Heart right ventricle (tissue), 16 donors: ENCODE measurements around the gene SHKBP1. TPM values are rescaled to one million over a fixed set of nuclear protein-coding genes. Genes with fewer than 3 reads are reported as not detected.

Experiments used
- ATAC-seq, 8 donors: fragments of 200-7000 bp; cut with Tn5 transposase; one replicate each; pipeline ENCODE4 v1.9.1; 2020; ENCODE audit warnings: mild to moderate bottlenecking in 8 of 8, moderate library complexity in 8 of 8, moderate number of reproducible peaks in 1 of 8
- DNase-seq, 2 donors: peaks; one replicate each; pipeline ENCODE4 v3.0.0-alpha.2; 2020
- H3K27ac ChIP-seq, 10 donors: fragments of 200-600 bp; sonication (generic) in 2 of 10; one replicate each; pipeline versions ENCODE4 v1.5.0 to v1.8.0; 2020 to 2022; ENCODE audit warnings: mild to moderate bottlenecking in 3 of 10
- H3K27me3 ChIP-seq, 7 donors: fragments of 200-600 bp; one replicate each; pipeline ENCODE4 v1.8.0; 2021 to 2022; ENCODE audit warnings: mild to moderate bottlenecking in 2 of 7
- H3K36me3 ChIP-seq, 9 donors: fragments of 200-600 bp; sonication (generic) in 1 of 9; one replicate each; pipeline versions ENCODE4 v1.5.0 to v1.8.0; 2020 to 2022; ENCODE audit warnings: mild to moderate bottlenecking in 2 of 9
- H3K4me1 ChIP-seq, 9 donors: fragments of 200-600 bp; sonication (generic) in 1 of 9; one replicate each; pipeline versions ENCODE4 v1.5.0 to v1.8.0; 2020 to 2022; ENCODE audit warnings: mild to moderate bottlenecking in 4 of 9
- H3K4me3 ChIP-seq, 10 donors: fragments of 200-600 bp; sonication (generic) in 2 of 10; one replicate each; pipeline versions ENCODE4 v1.5.0 to v1.8.0; 2020 to 2022; ENCODE audit warnings: mild to moderate bottlenecking in 7 of 10, moderate library complexity in 2 of 10
- H3K9me3 ChIP-seq, 11 donors: fragments of 200-600 bp in 10 of 11; sonication (generic) in 2 of 11; one replicate each; pipeline versions ENCODE4 v1.5.0 to v1.8.0; 2013 to 2022; ENCODE audit warnings: mild to moderate bottlenecking in 2 of 11, control low read depth in 1 of 11, moderate library complexity in 1 of 11
- WGBS, 2 donors: extraction: QIAGEN DNeasy Blood & Tissue Kit; methylation state at CpG; one replicate each; pipeline ENCODE4 v1.1.7; 2013; ENCODE audit warnings: inconsistent platforms in 1 of 2; 5-methylcytosine and 5-hydroxymethylcytosine counted together
- intact Hi-C, 10 donors: fragments of 100-400 bp; cut with DNase I; formaldehyde crosslinking; loops; one replicate each; pipeline versions ENCODE4 v1.11.1 to v1.14.2; 2022
- polyA plus RNA-seq, 2 donors: library from polyadenylated mRNA; stranded (reverse); fragments of 200-250 nt; gene quantifications; one replicate each; pipeline ENCODE4 v1.2.3, GENCODE V29; 2013
- total RNA-seq, 10 donors: library from RNA; stranded (reverse); fragmentation: NEBNext Ultra II Directional in 3 of 10; extraction: Animal tissue kit (Norgen Biotek cat#: 25700) in 3 of 10; gene quantifications; one replicate each; pipeline versions ENCODE4 v1.2.1 to v1.2.4, GENCODE V29; 2021 to 2023
- TF ChIP-seq, protein P1 (sequence below), 9 donors: fragments of 200-600 bp; sonication (generic) in 2 of 9; IDR thresholded peaks; one replicate each; pipeline versions ENCODE4 v1.5.0 to v1.8.0; 2021 to 2022; ENCODE audit warnings: antibody characterized with exemption in 9 of 9, mild to moderate bottlenecking in 5 of 9, moderate library complexity in 1 of 9
- donor health status: Arrhythmogenic right ventricular cardiomyopathy.
- donor health status: ischemic (EF 13 %, LVEDD 7.1; RV severe dilation, severe dysfunction).
- donor health status: healthy with polysubstance abuse.
- donor health status: DM: no; HTN: yes; CAD: no.
- donor health status: DM: no; HTN: no; CAD: no.
- donor health status: ischemic (EF 25% LVEDD 6.9; RV normal size, moderate dysfunction).
- donor health status: ischemic (EF 25% LVEDD 5.7; RV mildly dilated, moderate dysfunction).
- donor health status: healthy.
- donor health status: DM: yes; HTN: yes; CAD: no.
- donor health status: Ischemic cardiomyopathy.
- donor health status: ischemic (EF 35%, LVEDD 5.7; RV mildly dilated, moderate dysfunction).
- donor health status: nonischemic (EF 11% LVEDD 7.7; RV severe dilation, severe dysfunction).
- donor health status: DM: yes; HTN: yes; CAD: no.
- donor health status: PGD.
- donor health status: ischemic (EF 29% LVEDD 5.4; RV normal size, mild dysfunction).
- donor health status: nonischemic (EF 23%, LVEDD 6.1; RV moderate dilation, normal function).

The SHKBP1 gene
- total and polyA plus RNA-seq, 12 donors, result 12.0 to 43.1 (median 16.4) TPM

DNA sequence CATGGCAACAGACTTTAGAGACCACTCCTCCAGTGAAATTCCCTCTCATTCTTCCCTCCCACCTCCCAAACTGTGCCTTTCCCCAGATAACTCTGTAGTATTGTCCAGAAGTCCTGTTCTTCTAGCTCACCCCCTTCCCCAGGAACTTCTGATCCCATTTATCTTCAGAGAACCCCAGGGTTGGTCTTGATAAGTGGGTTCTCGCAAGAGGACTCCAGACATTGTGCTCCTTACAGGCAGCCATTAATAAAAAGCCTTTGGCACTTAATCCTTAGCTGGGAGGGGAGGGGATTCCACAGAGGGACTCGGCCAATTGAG, 26.4 kb downstream of the SHKBP1 start:
- no peak for ATAC-seq
- WGBS, 2 donors, result 31 to 33% methylated on average over 2 of the region's 2 CpGs

DNA sequence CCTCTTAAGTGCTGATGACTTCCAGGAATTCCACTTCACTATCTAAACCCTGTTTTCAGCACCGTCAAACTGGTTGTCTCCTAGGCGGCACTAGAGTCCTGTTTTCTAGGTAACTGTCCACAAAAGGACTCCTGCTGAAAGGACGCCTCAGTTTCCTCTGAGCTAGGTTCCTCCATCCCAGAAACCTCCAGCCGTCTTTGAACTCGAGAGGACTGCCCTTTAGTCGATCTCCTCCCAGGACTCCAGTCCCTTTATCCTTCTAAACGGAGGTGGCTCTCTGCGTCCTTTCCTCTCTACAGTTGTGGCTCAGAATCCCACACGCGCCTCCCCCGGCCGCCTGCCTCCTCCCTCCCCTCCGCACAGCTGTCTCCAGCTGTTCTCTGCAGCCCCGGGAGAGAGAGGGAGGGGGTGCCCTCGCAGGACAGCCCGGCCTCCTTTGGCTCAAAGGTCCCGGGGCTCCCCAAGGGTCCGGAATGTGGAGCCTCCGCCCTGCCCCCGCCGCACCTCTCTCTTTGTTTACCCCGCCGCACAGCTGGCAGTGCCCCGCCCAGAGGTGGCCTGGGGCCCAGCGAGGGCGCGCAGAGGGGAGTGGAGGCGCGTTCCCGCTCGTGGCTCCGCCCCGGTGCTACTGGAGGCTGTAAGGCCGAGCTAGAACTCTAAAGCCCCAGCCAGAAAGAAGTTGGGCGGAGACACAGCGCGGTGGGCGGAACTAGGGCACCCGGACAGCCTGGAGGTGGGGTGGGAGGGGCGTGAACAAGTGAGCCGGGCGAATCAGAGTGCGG, 26.9 kb downstream of the SHKBP1 start:
- peak overlapping the region in 9 of 10 donors; percentile 40 to 81 (median 72) for H3K4me3 ChIP-seq
- H3K27me3 ChIP-seq, result peaks cover 0 to 67% (median 0%) of the 10 kb centered on the region in 7 donors
- peak; percentile 98 for DNase-seq
- 1% methylated on average over 43 of the region's 43 CpGs for WGBS, 2 donors
- peak overlapping the region; percentile 49 to 96 (median 90) for H3K27ac ChIP-seq
- H3K4me1 ChIP-seq, result peaks cover 26 to 88% (median 73%) of the 10 kb centered on the region in 9 donors
- ATAC-seq, result peak; percentile 72 to 85 (median 81)
- TF ChIP-seq, protein P1, sequence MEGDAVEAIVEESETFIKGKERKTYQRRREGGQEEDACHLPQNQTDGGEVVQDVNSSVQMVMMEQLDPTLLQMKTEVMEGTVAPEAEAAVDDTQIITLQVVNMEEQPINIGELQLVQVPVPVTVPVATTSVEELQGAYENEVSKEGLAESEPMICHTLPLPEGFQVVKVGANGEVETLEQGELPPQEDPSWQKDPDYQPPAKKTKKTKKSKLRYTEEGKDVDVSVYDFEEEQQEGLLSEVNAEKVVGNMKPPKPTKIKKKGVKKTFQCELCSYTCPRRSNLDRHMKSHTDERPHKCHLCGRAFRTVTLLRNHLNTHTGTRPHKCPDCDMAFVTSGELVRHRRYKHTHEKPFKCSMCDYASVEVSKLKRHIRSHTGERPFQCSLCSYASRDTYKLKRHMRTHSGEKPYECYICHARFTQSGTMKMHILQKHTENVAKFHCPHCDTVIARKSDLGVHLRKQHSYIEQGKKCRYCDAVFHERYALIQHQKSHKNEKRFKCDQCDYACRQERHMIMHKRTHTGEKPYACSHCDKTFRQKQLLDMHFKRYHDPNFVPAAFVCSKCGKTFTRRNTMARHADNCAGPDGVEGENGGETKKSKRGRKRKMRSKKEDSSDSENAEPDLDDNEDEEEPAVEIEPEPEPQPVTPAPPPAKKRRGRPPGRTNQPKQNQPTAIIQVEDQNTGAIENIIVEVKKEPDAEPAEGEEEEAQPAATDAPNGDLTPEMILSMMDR (IDR thresholded peaks at IDR 0.05), result peak in 1 of 9 donors; percentile 14
- no peaks in the 10 kb centered on the region for H3K36me3 ChIP-seq
- intact Hi-C loops, result loop anchor here in 5 of 10 donors (2.0 to 5.0 kb wide), 6 partner anchors 27 to 316 kb away; partner anchors contain the start of genes AKT2 (in 1 of the 5), BLVRB (in 1 of the 5) and SPTBN4 (in 1 of the 5)
- H3K9me3 ChIP-seq, result no peaks in the 10 kb centered on the region

More for the DNA sequence above, 26.4 kb downstream of the SHKBP1 start:
- Histone ChIP-seq H3K27ac (peak overlapping the region; percentile 49 to 96 (median 90)), H3K27me3 (peaks cover 0 to 73% (median 5%) of the 10 kb centered on the region in 7 donors), H3K4me1 (peaks cover 26 to 92% (median 79%) of the 10 kb centered on the region in 9 donors), H3K4me3 (peak overlapping the region in 9 of 10 donors; percentile 40 to 81 (median 72)), H3K9me3 (no peaks in the 10 kb centered on the region), H3K36me3 (no peaks in the 10 kb centered on the region)
- intact Hi-C loops, result loop anchor here in 5 of 10 donors (5.0 kb wide), 5 partner anchors 34 to 316 kb away; partner anchors contain the start of genes AKT2 (in 1 of the 5), BLVRB (in 1 of the 5) and SPTBN4 (in 1 of the 5)
- TF ChIP-seq, protein P1 (IDR thresholded peaks at IDR 0.05), result no peak
- DNase-seq, result no peak

DNA sequence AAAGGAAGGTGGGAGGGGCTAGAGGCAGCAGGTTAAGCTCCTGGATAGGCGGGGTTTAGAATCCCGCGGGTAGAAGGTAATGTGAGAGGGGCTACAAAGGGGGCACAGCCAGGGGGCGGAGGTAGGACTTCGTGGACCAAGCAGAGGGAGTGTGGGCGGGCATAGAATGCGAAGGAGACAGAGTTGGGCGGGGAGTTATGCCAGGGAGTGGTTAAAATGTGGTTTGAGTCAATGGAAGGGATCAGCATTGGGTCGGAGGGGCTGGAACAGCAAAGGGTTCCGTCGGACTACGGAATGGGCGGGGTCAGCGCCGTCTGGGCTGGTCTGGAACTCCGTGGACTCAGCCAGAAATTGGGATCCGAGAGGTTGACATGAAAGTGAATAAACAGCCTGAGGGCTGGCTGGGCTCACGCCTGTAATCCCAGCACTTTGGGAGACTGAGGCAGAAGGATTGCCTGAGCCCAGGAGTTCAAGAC, 27.5 kb downstream of the SHKBP1 start:
- DNase-seq (no peak), ATAC-seq (no peak)
- H3K27me3 ChIP-seq, result peaks cover 0 to 61% (median 0%) of the 10 kb centered on the region in 7 donors
- TF ChIP-seq, protein P1 (IDR thresholded peaks at IDR 0.05), result peak in 1 of 9 donors; percentile 1
- WGBS, 2 donors, result 9 to 10% methylated on average over 18 of the region's 18 CpGs
- H3K4me1 ChIP-seq, result peaks cover 26 to 87% (median 71%) of the 10 kb centered on the region in 9 donors
- peak overlapping the region in 9 of 10 donors; percentile 40 to 81 (median 72) for H3K4me3 ChIP-seq
- intact Hi-C loops, result loop anchor here in 5 of 10 donors (2.0 to 5.0 kb wide), 6 partner anchors 27 to 317 kb away; partner anchors contain the start of genes AKT2 (in 1 of the 5), BLVRB (in 1 of the 5) and SPTBN4 (in 1 of the 5)
- H3K36me3 ChIP-seq, result no peaks in the 10 kb centered on the region
- H3K27ac ChIP-seq, result peak overlapping the region; percentile 49 to 96 (median 90)
- H3K9me3 ChIP-seq, result no peaks in the 10 kb centered on the region

DNA sequence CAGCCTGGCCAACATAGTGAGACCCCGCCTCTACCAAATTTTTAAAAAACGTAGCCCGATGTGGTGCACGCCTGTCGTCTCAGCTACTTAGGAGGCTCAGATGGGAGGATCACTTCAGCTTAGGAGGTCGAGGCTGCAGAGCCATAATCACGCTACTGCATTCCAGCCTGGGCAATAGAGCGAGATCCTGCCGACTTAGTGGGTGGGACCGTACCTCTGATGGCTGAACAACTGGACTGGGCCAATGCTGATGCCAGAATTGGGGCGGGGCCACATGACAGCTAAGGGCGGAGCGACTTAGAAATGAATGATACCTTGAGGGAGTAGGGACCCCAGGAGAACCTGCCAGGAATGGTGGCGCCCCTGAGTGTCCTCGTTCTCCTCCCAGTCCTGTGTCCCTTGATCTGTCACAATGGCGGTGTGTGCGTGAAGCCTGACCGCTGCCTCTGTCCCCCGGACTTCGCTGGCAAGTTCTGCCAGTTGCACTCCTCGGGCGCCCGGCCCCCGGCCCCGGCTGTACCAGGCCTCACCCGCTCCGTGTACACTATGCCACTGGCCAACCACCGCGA, 28.1 kb downstream of the SHKBP1 start:
- no peak for ATAC-seq
- Histone ChIP-seq H3K36me3 (no peaks in the 10 kb centered on the region), H3K27me3 (peaks cover 0 to 60% (median 0%) of the 10 kb centered on the region in 7 donors), H3K9me3 (no peaks in the 10 kb centered on the region), H3K4me1 (peaks cover 31 to 87% (median 71%) of the 10 kb centered on the region in 9 donors), H3K4me3 (peak overlapping the region; percentile 2 to 81 (median 67)), H3K27ac (peak overlapping the region in 9 of 10 donors; percentile 68 to 96 (median 90))
- intact Hi-C loops, result loop anchor here in 5 of 10 donors (2.0 to 5.0 kb wide), 6 partner anchors 26 to 317 kb away; partner anchors contain the start of genes AKT2 (in 1 of the 5), BLVRB (in 1 of the 5) and SPTBN4 (in 1 of the 5)
- TF ChIP-seq, protein P1 (IDR thresholded peaks at IDR 0.05), result no peak
- DNase-seq, result peak in 1 of 2 donors; percentile 40
- whole genome bisulfite sequencing, 2 donors, result 32 to 39% methylated on average over 29 of the region's 29 CpGs
